Measurements from ENCODE around the gene EAF1. TPM values are rescaled to one million over a fixed set of nuclear protein-coding genes. Genes with fewer than 3 reads are reported as not detected.
A peak's percentile ranks its signal among the peaks of the same experiment; 100 is the strongest.

EAF1 gene
- total RNA-seq, 2 donors from 2014 or later: 29.1 to 33.1 TPM

DNA sequence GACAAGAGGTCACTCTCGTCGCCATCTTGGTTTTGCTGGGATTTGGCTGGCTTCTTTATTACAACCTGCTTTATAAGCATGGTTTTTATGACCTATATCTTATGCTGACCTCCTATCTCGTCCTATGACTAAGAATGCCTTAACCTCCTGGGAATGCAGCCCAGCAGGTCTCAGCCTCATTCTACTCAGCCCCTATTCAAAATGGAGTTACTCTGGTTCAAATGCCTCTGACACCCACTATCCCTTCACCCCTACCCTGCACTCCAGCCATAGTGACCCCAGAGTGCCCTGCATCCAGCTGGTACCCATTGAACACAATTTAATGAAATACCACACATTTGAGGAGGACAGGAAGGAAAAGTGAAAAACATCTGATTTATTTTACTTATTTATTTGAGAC, 23.4 kb upstream of the EAF1 start:
- 92 to 97% methylated on average over 3 of the region's 3 CpGs for WGBS, 2 experiments (ENCODE audit: insufficient coverage in 1 of 2, insufficient read length in 1 of 2)
- TF ChIP-seq CTCF (conservative IDR thresholded peaks at IDR 0.05): no peak
- no peaks in the 10 kb centered on the region for H3K9me3 Mint-ChIP-seq
- Histone ChIP-seq H3K27me3 (ENCODE audit: control insufficient read depth, insufficient read depth, low read length, poor library complexity, severe bottlenecking) (no peaks in the 10 kb centered on the region), H3K4me3 (ENCODE audit: low read length) (no peak overlapping the region), H3K9ac (ENCODE audit: extremely low read depth, low read length, poor library complexity, severe bottlenecking) (no peak overlapping the region), H3K36me3 (ENCODE audit: control insufficient read depth, insufficient read depth, low read length) (no peaks in the 10 kb centered on the region), H3K4me1 (ENCODE audit: control insufficient read depth, insufficient read depth, low read length) (no peaks in the 10 kb centered on the region), H3K27ac (ENCODE audit: low read depth, low read length) (no peak overlapping the region), H3K9me3 (ENCODE audit: control insufficient read depth, low read length) (no peaks in the 10 kb centered on the region)
- peaks cover 3% of the 10 kb centered on the region for H3K36me3 Mint-ChIP-seq (ENCODE audit: low read depth)
- H3K4me3 Mint-ChIP-seq: no peak overlapping the region
- H3K27me3 Mint-ChIP-seq (ENCODE audit: insufficient read depth): no peaks in the 10 kb centered on the region
- H3K27ac Mint-ChIP-seq: no peak overlapping the region
- DNase-seq: no peak
- H3K4me1 Mint-ChIP-seq: no peaks in the 10 kb centered on the region

DNA sequence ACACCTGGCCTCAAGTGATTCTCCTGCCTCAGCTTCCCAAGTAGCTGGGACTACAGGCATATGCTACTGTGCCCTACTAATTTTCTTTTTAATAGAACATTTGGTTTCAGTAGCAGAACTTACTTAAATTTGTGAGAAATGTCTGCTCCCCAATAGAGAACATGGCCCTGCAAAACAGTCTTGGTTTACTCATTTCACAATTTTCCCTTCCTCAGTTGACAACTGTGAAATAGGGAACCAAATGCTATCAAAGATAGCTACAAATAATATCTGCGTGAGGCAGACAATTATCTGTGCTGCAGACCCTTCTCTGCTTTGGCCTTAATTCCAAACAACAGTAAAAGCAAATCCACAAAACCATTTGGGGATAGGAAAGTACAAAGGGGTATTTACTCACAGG, 22.6 kb upstream of the EAF1 start:
- Histone ChIP-seq H3K4me3 (ENCODE audit: low read length) (no peak overlapping the region), H3K4me1 (ENCODE audit: control insufficient read depth, insufficient read depth, low read length) (no peaks in the 10 kb centered on the region), H3K27ac (ENCODE audit: low read depth, low read length) (no peak overlapping the region), H3K9ac (ENCODE audit: extremely low read depth, low read length, poor library complexity, severe bottlenecking) (no peak overlapping the region), H3K36me3 (ENCODE audit: control insufficient read depth, insufficient read depth, low read length) (peaks cover 7% of the 10 kb centered on the region), H3K9me3 (ENCODE audit: control insufficient read depth, low read length) (no peaks in the 10 kb centered on the region), H3K27me3 (ENCODE audit: control insufficient read depth, insufficient read depth, low read length, poor library complexity, severe bottlenecking) (no peaks in the 10 kb centered on the region)
- Mint-ChIP-seq H3K27ac (no peak overlapping the region), H3K36me3 (ENCODE audit: low read depth) (peaks cover 8% of the 10 kb centered on the region), H3K4me3 (no peak overlapping the region), H3K27me3 (ENCODE audit: insufficient read depth) (no peaks in the 10 kb centered on the region), H3K9me3 (no peaks in the 10 kb centered on the region), H3K4me1 (no peaks in the 10 kb centered on the region)
- DNase-seq: no peak
- no peak for TF ChIP-seq CTCF (conservative IDR thresholded peaks at IDR 0.05)
- 95 to 100% methylated on average over 1 of the region's 1 CpG for WGBS, 2 experiments (ENCODE audit: insufficient coverage in 1 of 2, insufficient read length in 1 of 2)

GRCh38 chr3:15405448-15406050, 21.8 kb upstream of the EAF1 start:
- H3K4me1 Mint-ChIP-seq: no peaks in the 10 kb centered on the region
- H3K36me3 Mint-ChIP-seq (ENCODE audit: low read depth): peaks cover 14% of the 10 kb centered on the region
- TF ChIP-seq CTCF (conservative IDR thresholded peaks at IDR 0.05): peak; percentile 90
- no peak overlapping the region for H3K4me3 Mint-ChIP-seq
- no peak overlapping the region for H3K27ac ChIP-seq (ENCODE audit: low read depth, low read length)
- H3K9me3 ChIP-seq (ENCODE audit: control insufficient read depth, low read length): no peaks in the 10 kb centered on the region
- no peak overlapping the region for H3K4me3 ChIP-seq (ENCODE audit: low read length)
- H3K27ac Mint-ChIP-seq: no peak overlapping the region
- peaks cover 15% of the 10 kb centered on the region for H3K36me3 ChIP-seq (ENCODE audit: control insufficient read depth, insufficient read depth, low read length)
- no peaks in the 10 kb centered on the region for H3K4me1 ChIP-seq (ENCODE audit: control insufficient read depth, insufficient read depth, low read length)
- WGBS, 2 experiments (ENCODE audit: insufficient coverage in 1 of 2, insufficient read length in 1 of 2): 12% methylated on average over 2 of the region's 3 CpGs; no CpG with 5 or more reads in 1 of the 2 experiments
- H3K27me3 Mint-ChIP-seq (ENCODE audit: insufficient read depth): no peaks in the 10 kb centered on the region
- peak; percentile 55 for DNase-seq
- H3K27me3 ChIP-seq (ENCODE audit: control insufficient read depth, insufficient read depth, low read length, poor library complexity, severe bottlenecking): no peaks in the 10 kb centered on the region
- H3K9me3 Mint-ChIP-seq: no peaks in the 10 kb centered on the region
- H3K9ac ChIP-seq (ENCODE audit: extremely low read depth, low read length, poor library complexity, severe bottlenecking): no peak overlapping the region
